SKM-1 treated with dmso at 0.1 percent for 144 hours (cell line): ENCODE measurements around the gene AKR1A1.
"Not testable (repeated sequence)": the region's sequence is repeated elsewhere in the genome, so short reads cannot be mapped to it uniquely, and the experiment has no call there.

Experiments used
- DNase-seq: peaks from one replicate; lab custom pipeline; 2025; ENCODE audit not compliant: unreplicated experiment; lab: John Stamatoyannopoulos, UW

The AKR1A1 gene

DNA sequence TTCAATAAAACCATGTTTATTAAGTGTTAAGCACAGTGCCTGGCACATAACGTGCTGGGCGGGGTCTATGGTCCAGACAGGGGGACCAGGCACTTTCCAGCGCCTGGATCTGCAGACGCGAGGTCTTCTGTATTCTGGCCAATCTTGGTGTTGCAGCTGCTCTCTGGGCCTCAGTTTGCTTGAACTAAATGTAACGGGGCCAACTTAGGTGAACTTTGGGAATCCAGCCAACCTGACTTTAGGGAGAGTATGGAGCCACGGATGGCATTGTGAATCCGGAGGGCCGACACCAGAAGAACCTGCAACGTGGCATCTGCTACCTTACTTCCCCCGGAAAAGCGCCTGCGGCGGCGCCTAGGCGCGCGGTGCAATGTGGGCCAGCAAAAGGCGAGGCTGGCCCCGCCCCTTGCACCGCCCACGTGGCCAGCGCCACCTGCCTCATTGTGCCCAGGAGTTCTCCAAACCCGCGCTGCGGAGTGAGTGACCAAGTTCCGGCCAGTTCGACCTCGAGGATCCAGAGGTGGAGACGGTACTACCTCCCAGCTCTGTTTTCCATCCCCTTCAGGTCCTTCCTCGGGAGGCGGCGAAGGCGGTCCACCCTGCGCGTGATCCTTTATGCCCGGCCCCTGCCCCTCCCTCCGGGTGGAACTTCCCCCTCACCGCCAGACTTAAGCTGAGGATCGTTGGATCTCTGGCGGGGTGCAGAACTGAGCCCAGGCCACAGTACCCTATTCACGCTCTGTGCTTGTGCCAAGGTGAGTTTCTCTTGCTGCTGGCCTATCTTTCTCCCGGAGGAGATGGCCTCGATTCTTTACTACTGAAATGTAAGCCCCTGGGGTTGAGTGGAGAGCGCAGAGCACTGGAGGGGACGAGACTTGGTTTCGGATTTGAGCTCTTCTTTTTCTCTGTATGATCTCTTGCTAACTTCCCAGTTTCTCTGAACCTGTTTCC is at the start of gene AKR1A1:
TSS of gene AKR1A1 (plus strand) at position 426 of the 951 bp plus-strand sequence. CDS start 10,969 bp downstream, outside the sequence.
- peak; percentile 93 for DNase-seq

DNA sequence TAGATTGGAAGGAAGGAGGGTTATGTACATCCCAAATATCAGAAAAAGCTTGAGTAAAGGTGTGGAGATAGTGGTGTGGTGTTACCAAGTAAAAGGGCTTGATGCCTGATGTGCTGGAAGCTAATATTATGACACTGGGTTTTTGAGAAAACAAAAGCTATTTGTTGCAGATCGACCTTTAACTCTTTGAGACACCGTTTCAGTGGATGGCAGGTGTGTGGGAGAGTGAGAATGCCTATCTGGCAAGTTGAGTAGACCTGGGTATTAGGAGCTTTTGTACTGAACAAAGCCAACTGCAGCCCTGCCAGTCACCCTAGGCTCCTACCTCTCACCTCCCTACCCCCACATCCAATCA is 49.1 kb upstream of the AKR1A1 start:
- DNase-seq: no peak

DNA sequence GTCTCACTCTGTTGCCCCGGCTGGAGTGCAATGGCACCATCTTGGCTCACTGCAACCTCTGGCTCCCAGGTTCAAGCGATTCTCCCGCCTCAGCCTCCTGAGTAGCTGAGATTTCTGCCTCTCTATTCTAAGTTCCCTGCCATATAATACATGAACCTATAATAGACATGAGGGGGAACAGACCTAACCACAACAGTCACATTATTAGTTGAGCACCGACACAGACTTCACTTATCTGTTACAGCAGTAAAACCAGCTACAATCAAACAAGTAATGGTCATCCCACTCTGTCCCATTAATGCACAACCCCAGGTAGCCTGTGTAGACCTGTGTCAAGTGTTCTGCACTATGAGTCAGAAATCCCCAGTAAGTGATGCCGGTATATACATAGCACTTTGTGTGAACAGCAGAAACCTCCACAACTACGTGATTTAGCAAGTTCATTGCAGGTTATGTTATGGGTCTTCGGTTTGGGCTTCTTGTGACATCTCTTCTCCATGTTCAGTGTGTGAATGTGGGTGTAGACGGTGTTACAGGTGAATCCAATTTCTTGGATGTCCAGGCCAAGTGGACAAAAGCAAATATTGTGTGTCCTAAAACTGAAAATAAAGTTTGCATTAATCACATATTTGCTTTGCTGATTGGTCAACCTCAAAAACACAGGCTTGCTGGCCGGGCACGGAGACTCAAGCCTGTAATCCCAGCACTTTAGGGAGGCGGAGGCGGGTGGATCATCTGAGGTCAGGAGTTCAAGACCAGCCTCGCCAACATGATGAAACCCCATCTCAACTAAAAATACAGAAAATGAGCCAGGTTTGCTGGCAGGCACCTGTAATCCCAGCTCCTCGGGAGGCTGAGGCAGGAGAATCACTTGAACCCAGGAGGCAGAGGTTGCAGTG is 46.9 kb upstream of the AKR1A1 start:
- DNase-seq: no peak

DNA sequence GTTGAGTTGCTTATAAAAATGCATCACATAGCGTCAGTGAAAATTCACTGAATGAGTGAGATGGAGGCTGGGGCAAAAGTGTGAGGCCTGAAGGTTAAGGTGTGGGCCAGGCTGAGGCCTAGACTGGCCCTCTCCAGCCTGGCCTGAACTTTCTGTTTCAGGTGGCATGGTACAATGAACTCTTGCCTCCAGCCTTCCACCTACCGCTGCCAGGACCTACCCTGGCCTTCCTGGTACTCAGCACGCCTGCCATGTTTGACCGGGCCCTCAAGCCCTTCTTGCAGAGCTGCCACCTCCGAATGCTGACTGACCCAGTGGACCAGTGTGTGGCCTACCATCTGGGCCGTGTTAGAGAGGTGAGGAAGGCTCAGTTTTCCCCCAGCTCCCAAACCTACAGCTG is 43.4 kb upstream of the AKR1A1 start:
- no peak for DNase-seq

DNA sequence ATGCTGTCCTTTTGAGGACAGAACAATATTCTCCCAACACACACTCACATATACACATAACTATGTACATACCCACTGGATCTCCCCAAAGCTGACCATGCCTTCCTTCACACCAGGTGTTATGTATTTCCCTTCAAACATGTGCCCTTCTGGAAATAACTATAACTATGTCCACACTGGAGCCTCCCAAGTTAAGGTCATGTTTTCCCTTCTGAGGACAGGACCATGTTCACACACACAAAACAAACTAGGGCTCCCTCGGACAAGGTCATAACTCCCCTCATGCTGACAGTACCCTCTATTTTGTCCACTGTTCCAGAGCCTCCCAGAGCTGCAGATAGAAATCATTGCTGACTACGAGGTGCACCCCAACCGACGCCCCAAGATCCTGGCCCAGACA is 42.7 kb upstream of the AKR1A1 start:
- no peak for DNase-seq

DNA sequence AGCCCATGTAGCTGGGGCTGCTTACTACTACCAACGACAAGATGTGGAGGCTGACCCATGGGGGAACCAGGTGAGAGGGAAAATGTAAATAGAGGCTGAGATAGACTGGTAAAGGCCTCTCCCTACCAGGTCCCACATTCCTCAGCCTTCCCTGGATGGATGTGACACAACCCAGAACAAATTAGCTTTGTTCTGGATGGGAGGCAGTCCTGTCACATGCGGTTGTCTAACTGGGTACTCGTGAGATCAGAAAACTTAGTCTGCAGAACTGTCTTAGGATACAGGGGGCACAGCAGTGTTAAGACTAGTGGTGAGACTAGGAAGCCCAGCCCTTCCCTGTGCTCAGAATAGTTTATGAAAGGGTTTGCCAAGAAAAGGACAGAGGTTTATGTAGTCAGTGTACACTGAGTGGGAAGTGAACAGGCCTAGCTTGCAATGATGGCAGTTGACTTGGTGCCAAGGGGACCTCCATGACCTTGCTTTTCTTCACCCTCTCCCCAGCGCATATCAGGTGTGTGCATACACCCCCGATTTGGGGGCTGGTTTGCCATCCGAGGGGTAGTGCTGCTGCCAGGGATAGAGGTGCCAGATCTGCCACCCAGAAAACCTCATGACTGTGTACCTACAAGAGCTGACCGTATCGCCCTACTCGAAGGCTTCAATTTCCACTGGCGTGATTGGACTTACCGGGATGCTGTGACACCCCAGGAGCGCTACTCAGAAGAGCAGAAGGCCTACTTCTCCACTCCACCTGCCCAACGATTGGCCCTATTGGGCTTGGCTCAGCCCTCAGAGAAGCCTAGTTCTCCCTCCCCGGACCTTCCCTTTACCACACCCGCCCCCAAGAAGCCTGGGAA is 42.1 kb upstream of the AKR1A1 start:
- DNase-seq: no peak

DNA sequence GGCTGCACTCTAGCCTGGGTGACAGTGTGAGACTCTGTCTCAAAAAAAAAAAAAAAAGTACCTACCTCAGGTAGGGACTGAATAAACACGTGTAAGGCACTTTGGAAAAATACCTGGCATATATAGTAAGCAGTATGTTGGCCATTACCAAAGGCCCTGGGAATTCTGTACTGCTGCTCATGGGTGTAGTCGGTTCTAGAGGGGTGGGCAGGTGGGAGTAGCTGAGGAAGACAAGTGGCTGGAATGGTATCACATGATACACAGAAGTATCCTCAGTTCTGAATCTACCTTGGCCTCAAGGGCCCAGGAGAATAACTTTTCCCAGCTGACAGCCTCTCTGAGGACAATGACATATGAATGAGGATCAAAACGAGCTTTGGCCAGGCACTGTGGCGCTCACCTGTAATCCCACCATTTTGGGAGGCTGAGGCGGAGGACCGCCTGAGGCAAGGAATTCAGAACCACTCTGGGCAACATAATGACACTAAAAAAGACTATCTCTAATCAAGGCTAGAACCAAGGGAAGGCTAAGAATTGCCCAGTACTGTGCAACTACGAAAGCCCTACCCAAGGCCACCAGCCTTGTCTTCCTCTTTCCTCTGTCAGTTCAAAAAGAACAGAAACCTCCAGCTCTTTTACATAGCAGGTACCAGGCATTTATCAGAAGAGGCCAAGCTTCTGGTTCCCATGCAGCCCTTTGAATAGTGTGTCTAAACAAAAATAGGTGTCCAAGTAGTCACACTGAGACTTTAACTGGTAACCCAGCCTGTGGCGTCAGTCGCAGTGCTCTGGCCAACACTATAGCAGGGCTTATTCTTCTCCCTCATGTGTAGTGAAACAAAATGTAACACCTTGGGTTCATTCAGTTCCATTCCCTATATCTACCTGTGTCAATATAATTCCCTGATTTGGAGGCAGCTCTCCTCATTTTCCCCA is 40.3 kb upstream of the AKR1A1 start:
- DNase-seq: no peak

DNA sequence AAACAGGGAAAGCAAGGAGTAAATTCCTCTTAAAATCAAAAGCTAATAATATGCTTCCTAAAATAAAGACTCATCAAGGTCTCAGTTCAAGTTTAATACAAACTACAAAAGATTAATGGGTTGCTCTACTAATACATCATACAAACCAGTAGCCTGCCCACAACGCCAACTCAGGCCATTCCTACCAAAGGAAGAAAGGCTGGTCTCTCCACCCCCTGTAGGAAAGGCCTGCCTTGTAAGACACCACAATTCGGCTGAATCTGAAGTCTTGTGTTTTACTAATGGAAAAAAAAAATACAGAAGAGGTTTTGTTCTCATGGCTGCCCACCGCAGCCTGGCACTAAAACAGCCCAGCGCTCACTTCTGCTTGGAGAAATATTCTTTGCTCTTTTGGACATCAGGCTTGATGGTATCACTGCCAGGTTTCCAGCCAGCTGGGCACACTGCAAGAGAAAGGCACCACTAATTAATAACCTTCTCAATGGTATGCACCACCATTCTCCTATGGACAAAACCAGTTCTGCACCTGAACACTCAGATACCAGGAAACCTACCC is 39.6 kb upstream of the AKR1A1 start:
- DNase-seq: no peak

DNA sequence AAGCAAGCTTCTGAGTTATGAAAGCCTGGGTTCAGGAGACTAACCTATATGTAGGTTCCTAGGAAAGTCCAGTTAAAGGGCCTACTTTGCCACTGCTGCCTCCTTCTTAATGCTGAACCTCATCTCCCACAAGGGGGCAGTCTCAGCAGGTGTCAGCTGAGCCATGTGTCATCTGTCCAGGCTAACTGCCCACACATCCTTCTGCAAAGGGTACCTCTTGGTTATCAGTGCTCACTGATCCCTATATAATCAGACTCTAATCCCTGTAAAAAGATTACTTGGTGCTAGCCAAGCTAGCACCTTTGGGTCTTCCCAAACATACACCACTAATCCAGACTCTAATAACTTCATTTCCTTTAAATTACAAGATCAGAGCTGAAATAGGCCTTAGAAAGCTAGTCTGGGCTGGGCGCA is 38.0 kb upstream of the AKR1A1 start:
- DNase-seq: peak; percentile 44

DNA sequence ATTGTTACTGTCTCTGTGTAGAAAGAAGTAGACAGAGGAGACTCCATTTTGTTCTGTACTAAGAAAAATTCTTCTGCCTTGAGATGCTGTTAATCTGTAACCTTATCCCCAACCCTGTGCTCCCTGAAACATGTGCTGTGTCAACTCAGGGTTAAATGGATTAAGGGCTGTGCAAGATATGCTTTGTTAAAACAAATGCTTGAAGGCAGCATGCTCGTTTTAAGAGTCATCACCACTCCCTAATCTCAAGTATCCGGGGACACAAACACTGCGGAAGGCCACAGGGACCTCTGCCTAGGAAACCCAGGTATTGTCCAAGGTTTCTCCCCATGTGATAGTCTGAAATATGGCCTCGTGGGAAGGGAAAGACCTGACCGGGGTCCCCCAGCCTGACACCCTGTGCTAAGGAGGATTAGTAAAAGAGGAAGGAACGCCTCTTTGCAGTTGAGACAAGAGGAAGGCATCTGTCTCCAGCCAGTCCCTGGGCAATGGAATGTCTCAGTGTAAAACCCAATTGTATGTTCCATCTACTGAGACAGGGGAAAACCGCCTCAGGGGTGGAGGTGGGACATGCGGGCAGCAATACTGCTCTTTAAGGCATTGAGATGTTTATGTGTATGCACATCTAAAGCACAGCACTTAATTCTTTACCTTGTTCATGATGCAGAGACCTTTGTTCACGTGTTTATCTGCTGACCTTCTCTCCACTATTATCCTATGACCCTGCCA is 36.9 kb upstream of the AKR1A1 start:
- DNase-seq: not testable (repeated sequence)

DNA sequence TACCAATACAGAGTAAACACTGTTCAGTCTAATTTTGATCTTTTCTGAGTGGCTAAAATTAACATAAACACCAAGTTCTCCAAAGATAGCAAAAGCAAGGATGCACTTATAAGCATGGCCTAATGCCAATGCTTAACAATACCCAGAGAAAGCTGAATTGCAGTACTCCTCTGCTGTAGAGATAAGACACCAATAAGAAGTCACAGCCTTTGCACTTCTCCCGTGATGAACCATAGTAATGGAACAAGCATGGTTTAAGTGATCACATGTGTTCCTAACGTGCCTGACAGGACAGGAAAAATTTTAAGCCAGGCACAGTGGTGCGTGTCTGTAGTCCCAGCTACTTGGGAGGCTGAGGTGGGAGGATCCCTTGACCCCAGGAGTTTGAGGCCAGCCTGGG is 34.6 kb upstream of the AKR1A1 start:
- no peak for DNase-seq

DNA sequence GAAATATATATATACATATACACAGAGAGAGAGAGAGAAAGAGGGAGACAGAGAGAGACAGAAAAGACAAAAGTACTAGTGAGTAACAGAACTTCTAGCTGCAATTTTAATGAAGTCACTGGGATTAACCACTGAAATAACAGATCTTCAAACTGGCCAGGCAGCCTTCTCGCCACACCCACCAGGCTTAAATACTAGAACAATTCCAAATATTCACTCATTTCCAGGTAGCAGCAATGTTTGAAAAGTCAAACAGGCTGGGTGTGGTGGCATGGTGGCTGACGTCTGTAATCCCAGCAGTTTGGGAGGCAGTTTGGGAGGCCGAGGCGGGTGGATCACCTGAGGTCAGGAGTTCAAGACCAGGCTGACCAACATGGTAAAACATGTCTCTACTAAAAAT is 34.2 kb upstream of the AKR1A1 start:
- no peak for DNase-seq

DNA sequence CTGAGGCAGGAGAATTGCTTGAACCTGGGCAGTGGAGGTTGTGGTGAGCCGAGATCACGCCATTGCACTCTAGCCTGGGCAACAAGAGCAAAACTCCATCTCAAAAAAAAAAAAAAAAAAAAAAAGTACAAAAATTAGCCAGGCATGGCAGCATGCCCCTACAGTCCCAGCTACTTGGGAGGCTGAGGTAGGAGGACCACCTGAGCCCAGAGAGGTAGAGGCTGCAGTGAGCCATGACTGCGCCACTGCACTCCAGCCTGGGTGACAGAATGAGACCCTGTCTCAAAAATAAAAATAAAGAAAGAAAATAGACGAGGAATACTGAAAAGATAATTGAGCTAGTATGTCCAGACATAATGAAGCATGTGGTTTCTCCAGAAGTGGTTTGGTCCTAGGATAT is 32.3 kb upstream of the AKR1A1 start:
- not testable (repeated sequence) for DNase-seq

DNA sequence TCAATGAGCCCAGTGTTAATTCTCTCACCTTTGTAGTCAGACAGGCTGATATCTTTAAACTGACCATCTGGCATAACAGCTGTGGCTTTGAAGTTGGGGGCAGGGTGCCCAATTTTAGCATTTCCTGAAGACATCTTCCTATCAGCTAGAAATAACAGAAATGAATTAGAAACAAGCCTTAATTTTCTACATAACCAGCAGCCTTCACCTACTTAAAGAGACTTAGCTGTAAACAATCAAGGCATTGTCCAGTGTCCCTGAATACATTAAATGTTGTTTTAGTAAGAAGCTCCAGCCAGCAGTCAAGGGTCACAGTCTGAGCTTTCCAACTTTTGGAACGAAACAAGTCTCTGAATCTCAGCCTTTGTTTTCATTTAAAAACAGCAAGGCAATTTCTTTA is 31.7 kb upstream of the AKR1A1 start:
- DNase-seq: no peak

DNA sequence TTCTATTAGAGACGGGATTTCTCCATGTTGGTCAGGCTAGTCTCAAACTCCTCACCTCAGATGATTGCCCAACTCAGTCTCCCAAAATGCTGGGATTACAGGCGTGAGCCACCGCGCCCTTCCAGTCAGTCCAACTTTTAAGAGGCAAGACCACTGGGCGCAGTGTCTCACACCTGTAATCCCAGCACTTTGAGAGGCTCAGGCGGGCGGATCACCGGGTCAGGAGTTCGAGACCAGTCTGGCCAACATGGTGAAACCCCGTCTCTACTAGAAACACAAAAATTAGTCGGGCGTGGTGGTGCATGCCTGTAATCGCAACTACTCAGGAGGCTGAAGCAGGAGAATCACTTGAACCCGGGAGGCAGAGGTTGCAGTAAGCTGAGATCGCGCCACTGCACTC is 30.9 kb upstream of the AKR1A1 start:
- not testable (repeated sequence) for DNase-seq

DNA sequence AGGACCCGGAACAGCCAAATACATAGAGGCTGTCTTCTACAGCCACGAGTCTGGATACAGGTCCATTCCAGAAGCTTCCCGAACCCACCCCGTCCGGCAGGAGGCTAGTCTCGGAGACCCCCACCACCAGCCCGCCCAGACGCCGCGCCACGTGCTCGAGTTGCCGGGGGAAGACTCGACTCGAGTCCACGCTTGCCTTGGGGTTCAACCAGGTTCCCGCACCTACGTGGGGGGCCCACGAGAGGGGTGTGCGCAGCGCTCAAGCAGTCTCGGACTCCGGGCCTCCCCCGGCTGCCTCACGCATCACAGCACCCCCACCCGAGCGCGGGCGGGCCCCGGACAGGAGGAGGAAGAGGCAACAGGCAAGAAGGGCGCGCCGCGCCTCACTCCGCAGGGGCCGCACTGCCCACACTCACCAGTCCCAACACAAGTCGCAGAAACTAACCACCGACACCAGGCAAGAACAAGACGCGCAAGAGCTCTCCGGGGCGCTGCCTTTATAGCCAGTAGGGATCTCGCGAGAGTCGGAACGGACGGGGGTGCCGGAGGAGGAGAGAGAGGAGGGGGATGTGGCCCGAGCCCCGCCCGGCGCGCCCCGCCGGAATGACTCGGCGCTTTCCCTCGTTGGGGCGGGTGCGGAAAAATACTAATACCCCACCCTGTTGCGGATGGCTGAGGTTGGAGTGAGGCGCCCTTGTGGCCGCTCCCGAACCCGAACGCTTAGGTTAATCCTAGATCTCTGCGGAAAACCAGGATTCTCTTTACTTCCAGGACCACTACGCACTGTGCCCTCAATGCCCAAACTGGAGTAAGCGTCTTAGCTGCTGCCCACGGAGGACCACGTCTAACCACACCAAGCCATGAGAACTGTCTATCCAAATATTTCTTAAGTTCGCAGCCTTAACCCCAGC is 29.0 kb upstream of the AKR1A1 start, which contains the start of gene PRDX1:
TSS of gene PRDX1 (minus strand) at position 472 of the 911 bp plus-strand sequence. CDS start 2,841 bp downstream, outside the sequence.
- DNase-seq: peak; percentile 94

DNA sequence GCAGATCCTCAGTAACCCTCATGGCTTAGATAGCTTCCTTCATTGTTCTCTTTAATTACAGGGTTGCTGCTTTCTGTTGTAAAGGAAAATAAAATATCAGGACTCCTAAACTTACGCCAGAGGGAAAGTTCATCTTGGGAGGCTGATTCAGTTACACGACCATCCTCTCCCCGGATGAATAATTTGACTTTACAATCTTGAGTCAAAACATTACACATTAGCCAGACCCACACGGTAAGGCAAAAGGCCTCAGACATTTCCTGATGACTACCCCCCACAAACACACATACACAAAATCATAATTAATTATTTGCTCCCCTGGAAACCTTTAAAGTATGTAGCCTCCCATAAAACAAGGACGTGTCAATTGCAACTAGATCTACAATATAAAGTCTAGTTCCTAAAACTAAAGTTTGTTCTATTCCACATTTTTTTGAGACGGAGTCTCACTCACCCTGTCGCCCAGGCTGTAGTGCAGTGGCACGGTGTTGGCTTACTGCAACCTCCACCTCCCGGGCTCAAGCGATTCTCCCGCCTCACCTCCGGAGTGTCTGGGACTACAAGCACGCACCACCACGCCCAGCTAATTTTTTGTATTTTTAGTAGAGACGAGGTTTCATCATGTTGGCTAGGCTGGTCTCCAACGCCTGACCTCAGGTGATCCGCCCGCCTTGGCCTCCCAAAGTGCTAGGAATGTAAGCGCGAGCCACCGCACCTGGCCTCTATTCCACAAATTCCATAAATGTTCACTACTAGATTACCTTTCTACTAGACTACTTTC is 28.1 kb upstream of the AKR1A1 start:
- no peak for DNase-seq
